Measurements from ENCODE around the gene SELP.

DNA sequence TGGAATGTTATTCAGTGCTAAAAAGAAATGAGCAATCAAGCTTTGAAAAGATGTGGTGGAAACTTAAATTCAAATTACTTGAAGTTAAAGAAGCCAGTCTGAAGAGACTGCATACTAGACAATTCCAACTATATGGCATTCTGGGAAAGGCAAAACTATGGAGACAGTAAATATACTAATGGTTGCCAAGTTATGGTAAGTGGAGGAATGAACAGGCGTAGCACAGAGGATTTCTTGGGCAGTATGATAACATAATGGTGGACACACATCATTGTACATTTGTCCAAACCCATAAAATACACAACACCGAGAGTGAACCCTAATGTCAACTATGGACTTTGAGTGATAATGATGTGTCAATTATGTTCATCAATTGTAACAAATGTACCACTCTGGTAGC is 21.1 kb upstream of the SELP start:
- TF ChIP-seq MAX (IDR thresholded peaks at IDR 0.05) (no peak), CREB1 (IDR thresholded peaks at IDR 0.05; ENCODE audit: low read depth) (no peak), NFIC (IDR thresholded peaks at IDR 0.05) (no peak), EP300 (IDR thresholded peaks at IDR 0.05; ENCODE audit: borderline replicate concordance) (no peak), RAD21 (IDR thresholded peaks at IDR 0.05; ENCODE audit: low read depth) (no peak), EGR1 (IDR thresholded peaks at IDR 0.05) (no peak), YY1 (IDR thresholded peaks at IDR 0.05; ENCODE audit: low read depth) (no peak), TAF1 (IDR thresholded peaks at IDR 0.05; ENCODE audit: low read depth) (no peak), FOXM1 (IDR thresholded peaks at IDR 0.05; ENCODE audit: borderline replicate concordance, low read depth) (no peak), TEAD4 (IDR thresholded peaks at IDR 0.05) (no peak), REST (IDR thresholded peaks at IDR 0.05; ENCODE audit: low read depth) (no peak), ZBTB7A (IDR thresholded peaks at IDR 0.05; ENCODE audit: low read depth) (no peak)
- TF ChIP-seq, protein P1, sequence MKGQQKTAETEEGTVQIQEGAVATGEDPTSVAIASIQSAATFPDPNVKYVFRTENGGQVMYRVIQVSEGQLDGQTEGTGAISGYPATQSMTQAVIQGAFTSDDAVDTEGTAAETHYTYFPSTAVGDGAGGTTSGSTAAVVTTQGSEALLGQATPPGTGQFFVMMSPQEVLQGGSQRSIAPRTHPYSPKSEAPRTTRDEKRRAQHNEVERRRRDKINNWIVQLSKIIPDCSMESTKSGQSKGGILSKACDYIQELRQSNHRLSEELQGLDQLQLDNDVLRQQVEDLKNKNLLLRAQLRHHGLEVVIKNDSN (IDR thresholded peaks at IDR 0.05), result no peak

All from Ishikawa (cell line).